Left lung (tissue), 10 donors: ENCODE measurements around the gene HRG. TPM values are rescaled to one million over a fixed set of nuclear protein-coding genes. Genes with fewer than 3 reads are reported as not detected.
"Not testable (repeated sequence)": the region's sequence is repeated elsewhere in the genome, so short reads cannot be mapped to it uniquely, and the experiment has no call there.

Experiments used
- ATAC-seq: fragments of 200-7000 bp; cut with Tn5 transposase; one replicate; pipeline ENCODE4 v1.9.1; 2020; ENCODE audit warnings: moderate library complexity
- DNase-seq, 4 donors: peaks; one replicate each; pipeline ENCODE4 v3.0.0-alpha.2; 2013 to 2020
- H3K27ac ChIP-seq, 2 donors: fragments of 200-600 bp; sonication (generic) in 1 of 2; one replicate each; pipeline versions ENCODE4 v1.5.0 to v1.8.0; 2020 to 2021
- H3K27me3 ChIP-seq, 2 donors: fragments of 200-600 bp; sonication (generic) in 1 of 2; one replicate each; pipeline versions ENCODE4 v1.5.0 to v1.8.0; 2020 to 2021
- H3K36me3 ChIP-seq, 2 donors: fragments of 200-600 bp; sonication (generic) in 1 of 2; one replicate each; pipeline versions ENCODE4 v1.5.0 to v1.8.0; 2020 to 2021
- H3K4me1 ChIP-seq, 2 donors: fragments of 200-600 bp; one replicate each; pipeline ENCODE4 v1.8.0; 2021
- H3K4me3 ChIP-seq, 2 donors: fragments of 200-600 bp; sonication (generic) in 1 of 2; one replicate each; pipeline versions ENCODE4 v1.5.0 to v1.8.0; 2020 to 2021; ENCODE audit warnings: mild to moderate bottlenecking in 1 of 2
- H3K9me3 ChIP-seq, 2 donors: fragments of 200-600 bp; sonication (generic) in 1 of 2; one replicate each; pipeline versions ENCODE4 v1.5.0 to v1.8.0; 2020 to 2021
- intact Hi-C, 2 donors: fragments of 100-400 bp; cut with DNase I; formaldehyde crosslinking; loops; one replicate each; pipeline versions ENCODE4 v1.11.2 to v1.14.2; 2022
- polyA plus RNA-seq, 6 donors: library from polyadenylated mRNA; unstranded; fragments of 120-200 nt; gene quantifications; one replicate each; pipeline ENCODE4 v1.2.1, GENCODE V29; 2013; ENCODE audit not compliant: insufficient read length in 6 of 6
- total RNA-seq, 2 donors: library from RNA; stranded (reverse); fragmentation: NEBNext Ultra II Directional; extraction: Animal tissue kit (Norgen Biotek cat#: 25700); gene quantifications; one replicate each; pipeline ENCODE4 v1.2.1, GENCODE V29; 2021
- TF ChIP-seq, protein P1 (sequence below), 2 donors: fragments of 200-600 bp; sonication (generic) in 1 of 2; IDR thresholded peaks; one replicate each; pipeline versions ENCODE4 v1.5.0 to v1.8.0; 2021; ENCODE audit warnings: antibody characterized with exemption in 2 of 2
- donor health status: DM: no; HTN: yes; CAD: no.
- donor health status: DM: no; HTN: no; CAD: no.

HRG gene
- total and polyA plus RNA-seq, 8 donors = 0.04 to 0.30 (median 0.07) TPM; not detected in 2

GRCh38 chr3:186630950-186631641, 34.7 kb upstream of the HRG start:
- intact Hi-C loops = no loop called here
- TF ChIP-seq, protein P1, sequence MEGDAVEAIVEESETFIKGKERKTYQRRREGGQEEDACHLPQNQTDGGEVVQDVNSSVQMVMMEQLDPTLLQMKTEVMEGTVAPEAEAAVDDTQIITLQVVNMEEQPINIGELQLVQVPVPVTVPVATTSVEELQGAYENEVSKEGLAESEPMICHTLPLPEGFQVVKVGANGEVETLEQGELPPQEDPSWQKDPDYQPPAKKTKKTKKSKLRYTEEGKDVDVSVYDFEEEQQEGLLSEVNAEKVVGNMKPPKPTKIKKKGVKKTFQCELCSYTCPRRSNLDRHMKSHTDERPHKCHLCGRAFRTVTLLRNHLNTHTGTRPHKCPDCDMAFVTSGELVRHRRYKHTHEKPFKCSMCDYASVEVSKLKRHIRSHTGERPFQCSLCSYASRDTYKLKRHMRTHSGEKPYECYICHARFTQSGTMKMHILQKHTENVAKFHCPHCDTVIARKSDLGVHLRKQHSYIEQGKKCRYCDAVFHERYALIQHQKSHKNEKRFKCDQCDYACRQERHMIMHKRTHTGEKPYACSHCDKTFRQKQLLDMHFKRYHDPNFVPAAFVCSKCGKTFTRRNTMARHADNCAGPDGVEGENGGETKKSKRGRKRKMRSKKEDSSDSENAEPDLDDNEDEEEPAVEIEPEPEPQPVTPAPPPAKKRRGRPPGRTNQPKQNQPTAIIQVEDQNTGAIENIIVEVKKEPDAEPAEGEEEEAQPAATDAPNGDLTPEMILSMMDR (IDR thresholded peaks at IDR 0.05) = no peak
- no peak for ATAC-seq
- DNase-seq = no peak
- Histone ChIP-seq H3K27ac (no peak overlapping the region), H3K4me1 (no peaks in the 10 kb centered on the region), H3K9me3 (no peaks in the 10 kb centered on the region), H3K36me3 (no peaks in the 10 kb centered on the region), H3K27me3 (peaks cover 0 to 6% of the 10 kb centered on the region in 2 donors), H3K4me3 (no peak overlapping the region)

GRCh38 chr3:186633481-186633880, 32.3 kb upstream of the HRG start:
- H3K27me3 ChIP-seq = peaks cover 0 to 14% of the 10 kb centered on the region in 2 donors
- no peak for DNase-seq
- no peaks in the 10 kb centered on the region for H3K9me3 ChIP-seq
- intact Hi-C loops = no loop called here
- TF ChIP-seq, protein P1 (IDR thresholded peaks at IDR 0.05) = no peak
- H3K4me1 ChIP-seq = no peaks in the 10 kb centered on the region
- no peak for ATAC-seq
- no peak overlapping the region for H3K27ac ChIP-seq
- H3K4me3 ChIP-seq = no peak overlapping the region
- no peaks in the 10 kb centered on the region for H3K36me3 ChIP-seq

DNA sequence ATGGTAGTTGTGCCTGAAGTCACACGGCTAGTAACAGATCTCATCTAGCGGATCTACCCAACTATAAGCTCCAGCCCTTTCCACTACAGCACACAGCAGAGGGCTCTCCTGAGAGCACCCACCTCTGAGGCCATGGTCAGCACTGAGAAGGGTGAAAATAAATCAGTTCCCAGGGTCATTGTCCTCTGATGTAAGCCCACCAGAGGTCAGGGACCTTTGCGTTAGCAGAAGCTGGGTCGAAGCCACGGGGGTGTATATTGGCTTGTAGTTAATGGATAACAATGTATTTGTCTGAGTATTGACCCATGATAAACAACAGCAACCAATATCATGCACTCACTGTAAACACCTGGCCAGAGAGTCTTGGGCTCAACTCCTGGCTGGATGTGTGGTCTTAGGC, 31.6 kb upstream of the HRG start:
- ATAC-seq, H3K36me3 ChIP-seq, H3K4me1 ChIP-seq, H3K9me3 ChIP-seq, DNase-seq, H3K4me3 ChIP-seq, intact Hi-C loops, H3K27ac ChIP-seq: not testable (repeated sequence)
- H3K27me3 ChIP-seq = peaks cover 0 to 14% of the 10 kb centered on the region in 2 donors

DNA sequence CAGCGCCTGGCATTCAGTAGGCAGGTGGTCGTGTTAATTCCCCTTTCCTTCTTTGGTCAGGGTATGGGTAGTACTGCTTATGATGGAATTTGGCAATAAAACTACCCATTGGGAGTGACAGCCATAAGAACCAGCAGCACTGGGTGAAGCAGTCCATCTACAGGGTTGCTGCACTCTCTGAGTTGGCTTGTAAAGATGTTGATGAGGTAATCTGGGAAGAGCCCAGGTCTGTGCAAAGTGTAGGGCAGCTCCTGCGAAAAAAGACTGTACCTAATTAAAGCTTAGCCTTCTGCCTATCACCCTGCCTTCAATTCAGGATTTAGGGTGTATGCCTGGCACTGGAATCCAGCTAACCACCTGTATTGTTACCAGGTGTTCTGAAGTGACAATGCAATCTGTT, 30.3 kb upstream of the HRG start:
- Histone ChIP-seq H3K4me3 (no peak overlapping the region), H3K9me3 (no peaks in the 10 kb centered on the region), H3K27me3 (peaks cover 0 to 18% of the 10 kb centered on the region in 2 donors), H3K4me1 (no peaks in the 10 kb centered on the region), H3K27ac (no peak overlapping the region), H3K36me3 (no peaks in the 10 kb centered on the region)
- TF ChIP-seq, protein P1 (IDR thresholded peaks at IDR 0.05) = no peak
- DNase-seq (no peak), ATAC-seq (no peak)
- intact Hi-C loops = no loop called here

DNA sequence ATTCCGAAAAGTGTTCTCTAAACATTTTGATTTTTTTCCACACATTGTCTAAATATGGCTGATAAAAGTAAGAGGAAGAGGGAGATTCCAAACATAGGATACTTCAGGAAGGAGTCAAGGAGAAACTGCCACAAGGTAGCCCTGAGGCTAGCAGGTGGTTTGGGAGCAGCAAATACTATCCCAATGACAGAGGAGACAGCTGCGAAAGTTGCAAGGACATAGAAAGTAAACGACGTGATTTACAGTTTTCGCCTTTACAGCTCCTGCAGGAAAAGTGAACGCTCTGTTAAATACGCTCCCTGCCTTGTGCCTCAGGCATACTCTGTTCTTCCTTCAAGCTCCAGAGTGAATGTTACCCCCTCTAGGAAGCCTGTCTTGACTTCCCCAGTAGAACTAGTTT, 29.3 kb upstream of the HRG start:
- Histone ChIP-seq H3K9me3 (no peaks in the 10 kb centered on the region), H3K4me3 (no peak overlapping the region), H3K27me3 (peaks cover 0 to 19% of the 10 kb centered on the region in 2 donors), H3K4me1 (no peaks in the 10 kb centered on the region), H3K27ac (no peak overlapping the region), H3K36me3 (no peaks in the 10 kb centered on the region)
- no peak for DNase-seq
- TF ChIP-seq, protein P1 (IDR thresholded peaks at IDR 0.05) = no peak
- no peak for ATAC-seq
- intact Hi-C loops = no loop called here

GRCh38 chr3:186637686-186638085, 28.1 kb upstream of the HRG start:
- Histone ChIP-seq H3K4me3 (no peak overlapping the region), H3K36me3 (no peaks in the 10 kb centered on the region), H3K27ac (no peak overlapping the region), H3K4me1 (no peaks in the 10 kb centered on the region), H3K9me3 (no peaks in the 10 kb centered on the region), H3K27me3 (peaks cover 0 to 25% of the 10 kb centered on the region in 2 donors)
- ATAC-seq = no peak
- DNase-seq = no peak
- TF ChIP-seq, protein P1 (IDR thresholded peaks at IDR 0.05) = no peak
- intact Hi-C loops = no loop called here
